GM20431 (cell line): ENCODE measurements around the gene SEC16A.
"Not testable (repeated sequence)": the region's sequence is repeated elsewhere in the genome, so short reads cannot be mapped to it uniquely, and the experiment has no call there.

Source experiments
- in situ Hi-C: fragments of 300-500 bp; cut with MseI, MboI; formaldehyde crosslinking; loops from one replicate; pipeline ENCODE4 v1.15.0; 2020; ENCODE audit warnings: low sequenced_read_pairs; ENCODE audit not compliant: unreplicated experiment

The SEC16A gene

GRCh38 chr9:136429683-136430491 lies 53.0 kb downstream of the SEC16A start:
- in situ Hi-C loops, result no loop called here

- in situ Hi-C loops, result no loop called here
Observed at GRCh38 chr9:136429075-136429628, 53.7 kb downstream of the SEC16A start.

- in situ Hi-C loops, result no loop called here
Observed at GRCh38 chr9:136426787-136427186, 56.1 kb downstream of the SEC16A start.

GRCh38 chr9:136425367-136425766 lies 57.5 kb downstream of the SEC16A start:
- in situ Hi-C loops, result not testable (repeated sequence)

GRCh38 chr9:136424750-136425362 lies 58.0 kb downstream of the SEC16A start:
- in situ Hi-C loops, result no loop called here

- in situ Hi-C loops, result no loop called here
Observed at GRCh38 chr9:136423432-136424146, 59.3 kb downstream of the SEC16A start.

GRCh38 chr9:136422876-136423275 lies 60.0 kb downstream of the SEC16A start:
- in situ Hi-C loops, result no loop called here

- in situ Hi-C loops, result no loop called here
Observed at GRCh38 chr9:136421791-136422190, 61.0 kb downstream of the SEC16A start.

- in situ Hi-C loops, result no loop called here
Observed at GRCh38 chr9:136419092-136419420, 63.8 kb downstream of the SEC16A start.

- in situ Hi-C loops, result no loop called here
Observed at GRCh38 chr9:136418182-136419091, 64.4 kb downstream of the SEC16A start.

- in situ Hi-C loops, result no loop called here
Observed at GRCh38 chr9:136416914-136417313, 65.9 kb downstream of the SEC16A start.

- in situ Hi-C loops, result no loop called here
Observed at GRCh38 chr9:136416427-136416826, 66.4 kb downstream of the SEC16A start.

GRCh38 chr9:136412962-136413361 lies 69.9 kb downstream of the SEC16A start:
- in situ Hi-C loops, result no loop called here

GRCh38 chr9:136411378-136411777 lies 71.5 kb downstream of the SEC16A start:
- in situ Hi-C loops, result no loop called here

- in situ Hi-C loops, result no loop called here
Observed at GRCh38 chr9:136410500-136411287, 72.1 kb downstream of the SEC16A start, which contains the start of the genes ENTR1 and PMPCA. Gene ENTR1, minus strand, starts transcription at chr9:136410614. Its CDS starts 217 bp downstream, at chr9:136410397. Gene PMPCA, plus strand, starts transcription at chr9:136410658. Its CDS starts 11 bp downstream, at chr9:136410669.

- in situ Hi-C loops, result no loop called here
Observed at GRCh38 chr9:136409557-136410455, 73.0 kb downstream of the SEC16A start.

- in situ Hi-C loops, result no loop called here
Observed at GRCh38 chr9:136407911-136408310, 74.9 kb downstream of the SEC16A start.

- in situ Hi-C loops, result not testable (repeated sequence)
Observed at GRCh38 chr9:136407061-136407460, 75.8 kb downstream of the SEC16A start.
